ENCODE measurements around the gene MLH1. TPM values are rescaled to one million over a fixed set of nuclear protein-coding genes. Genes with fewer than 3 reads are reported as not detected.
"Not testable (repeated sequence)": the region's sequence is repeated elsewhere in the genome, so short reads cannot be mapped to it uniquely, and the experiment has no call there.

Gene MLH1
- total RNA-seq, 1 experiment from 2014 or later: 65.0 TPM

DNA sequence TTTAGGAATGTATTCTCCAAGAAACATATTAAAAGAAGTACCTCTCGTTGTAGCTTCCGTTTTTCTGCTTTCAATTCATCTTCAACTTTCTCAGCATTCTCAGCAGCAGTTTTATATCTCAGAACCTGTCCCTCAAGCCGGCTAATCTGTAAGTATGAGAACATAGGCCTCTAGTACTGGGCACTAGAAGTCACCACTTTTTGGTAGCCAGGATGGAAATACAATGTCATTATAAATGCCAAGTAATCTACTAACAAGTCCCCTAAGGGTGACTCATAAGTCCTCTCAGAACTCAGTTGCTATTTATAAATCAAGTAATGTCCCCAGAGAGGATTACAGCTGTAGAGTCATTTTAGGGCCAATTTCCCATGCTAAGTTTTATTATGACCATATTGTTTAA lies 61.1 kb downstream of the MLH1 start:
- H3K9me3 Mint-ChIP-seq (ENCODE audit: unreplicated experiment): no peaks in the 10 kb centered on the region
- H3K27me3 Mint-ChIP-seq (ENCODE audit: insufficient read depth, unreplicated experiment): no peaks in the 10 kb centered on the region
- ChIA-PET POLR2A (interaction anchor here (0.6 to 1.3 kb wide), 2 partner anchors 14 to 29 kb away, joined by 3 to 5 read pairs; no protein-coding TSS in a partner anchor), CTCF (interaction anchor here (0.8 kb wide), 1 partner anchor 167 kb away, joined by 3 read pairs; no protein-coding TSS in a partner anchor)
- intact Hi-C loops (cut with micrococcal nuclease): no loop called here
- TF ChIP-seq, protein P1, sequence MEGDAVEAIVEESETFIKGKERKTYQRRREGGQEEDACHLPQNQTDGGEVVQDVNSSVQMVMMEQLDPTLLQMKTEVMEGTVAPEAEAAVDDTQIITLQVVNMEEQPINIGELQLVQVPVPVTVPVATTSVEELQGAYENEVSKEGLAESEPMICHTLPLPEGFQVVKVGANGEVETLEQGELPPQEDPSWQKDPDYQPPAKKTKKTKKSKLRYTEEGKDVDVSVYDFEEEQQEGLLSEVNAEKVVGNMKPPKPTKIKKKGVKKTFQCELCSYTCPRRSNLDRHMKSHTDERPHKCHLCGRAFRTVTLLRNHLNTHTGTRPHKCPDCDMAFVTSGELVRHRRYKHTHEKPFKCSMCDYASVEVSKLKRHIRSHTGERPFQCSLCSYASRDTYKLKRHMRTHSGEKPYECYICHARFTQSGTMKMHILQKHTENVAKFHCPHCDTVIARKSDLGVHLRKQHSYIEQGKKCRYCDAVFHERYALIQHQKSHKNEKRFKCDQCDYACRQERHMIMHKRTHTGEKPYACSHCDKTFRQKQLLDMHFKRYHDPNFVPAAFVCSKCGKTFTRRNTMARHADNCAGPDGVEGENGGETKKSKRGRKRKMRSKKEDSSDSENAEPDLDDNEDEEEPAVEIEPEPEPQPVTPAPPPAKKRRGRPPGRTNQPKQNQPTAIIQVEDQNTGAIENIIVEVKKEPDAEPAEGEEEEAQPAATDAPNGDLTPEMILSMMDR (IDR thresholded peaks at IDR 0.05; ENCODE audit: unreplicated experiment): no peak
- peak; percentile 9 for DNase-seq (ENCODE audit: unreplicated experiment)
- H3K27ac Mint-ChIP-seq (ENCODE audit: low read depth, unreplicated experiment): peak overlapping the region; percentile 49
- BruUV-seq (replicated peaks): no TSS peak
- no peaks in the 10 kb centered on the region for H3K4me1 Mint-ChIP-seq (ENCODE audit: insufficient read depth, unreplicated experiment)
- peaks cover 86% of the 10 kb centered on the region for H3K36me3 Mint-ChIP-seq (ENCODE audit: insufficient read depth, unreplicated experiment)
- no peak overlapping the region for H3K4me3 Mint-ChIP-seq (ENCODE audit: unreplicated experiment)

DNA sequence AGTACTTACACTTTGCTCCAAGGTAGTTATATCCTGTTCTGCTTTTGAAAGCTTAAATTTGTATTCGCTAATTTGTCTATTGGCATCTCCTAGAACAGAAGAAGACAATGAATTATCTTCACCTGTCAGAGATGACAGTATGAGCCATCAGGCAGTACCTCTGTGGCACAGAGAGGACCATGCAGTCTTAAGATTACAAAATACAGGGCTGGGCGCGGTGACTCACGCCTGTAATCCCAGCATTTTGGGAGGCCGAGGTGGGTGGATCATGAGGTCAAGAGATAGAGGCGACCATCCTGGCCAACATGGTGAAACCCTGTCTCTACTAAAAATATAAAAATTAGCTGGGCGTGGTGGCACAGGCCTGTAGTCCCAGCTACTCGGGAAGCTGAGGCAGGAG lies 61.8 kb downstream of the MLH1 start:
- not testable (repeated sequence) for H3K4me3 Mint-ChIP-seq (ENCODE audit: unreplicated experiment); BruUV-seq (replicated peaks); H3K4me1 Mint-ChIP-seq (ENCODE audit: insufficient read depth, unreplicated experiment); H3K9me3 Mint-ChIP-seq (ENCODE audit: unreplicated experiment); H3K27me3 Mint-ChIP-seq (ENCODE audit: insufficient read depth, unreplicated experiment)
- intact Hi-C loops (cut with micrococcal nuclease): loop anchor here (5.0 kb wide), 1 partner anchor 157 kb away; no protein-coding TSS in a partner anchor
- CTCF ChIA-PET: interaction anchor here (0.8 kb wide), 1 partner anchor 166 kb away, joined by 3 read pairs; no protein-coding TSS in a partner anchor
- Mint-ChIP-seq H3K27ac (ENCODE audit: low read depth, unreplicated experiment) (peak overlapping the region; percentile 42), H3K36me3 (ENCODE audit: insufficient read depth, unreplicated experiment) (peaks cover 79% of the 10 kb centered on the region)
- POLR2A ChIA-PET: interaction anchor here (0.6 to 2.1 kb wide), 4 partner anchors 13 to 127 kb away, joined by 3 to 5 read pairs (median 4); no protein-coding TSS in a partner anchor
- peak; percentile 36 for DNase-seq (ENCODE audit: unreplicated experiment)

DNA sequence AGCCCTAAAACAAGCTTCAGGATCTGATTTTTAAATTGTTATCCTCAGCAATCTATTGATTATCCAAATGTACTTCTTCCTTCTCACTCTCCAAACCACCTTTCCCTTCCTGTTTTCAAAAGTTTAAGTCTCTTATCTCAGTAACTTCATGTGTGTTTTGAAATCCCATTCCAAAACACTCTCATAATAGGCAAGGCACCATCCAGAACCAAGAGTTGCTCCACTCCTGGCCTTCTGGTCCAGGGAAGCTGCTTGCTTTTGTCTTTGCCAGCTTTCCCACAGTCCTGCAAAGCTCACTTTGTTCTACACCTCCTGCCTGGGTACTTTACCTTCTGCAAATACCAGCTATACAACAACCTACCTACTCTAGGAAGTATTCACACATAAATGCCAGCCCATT lies 63.5 kb downstream of the MLH1 start:
- H3K36me3 Mint-ChIP-seq (ENCODE audit: insufficient read depth, unreplicated experiment): peaks cover 79% of the 10 kb centered on the region
- H3K4me3 Mint-ChIP-seq (ENCODE audit: unreplicated experiment): no peak overlapping the region
- no peaks in the 10 kb centered on the region for H3K27me3 Mint-ChIP-seq (ENCODE audit: insufficient read depth, unreplicated experiment)
- no peak for DNase-seq (ENCODE audit: unreplicated experiment)
- intact Hi-C loops (cut with micrococcal nuclease): loop anchor here (5.0 kb wide), 1 partner anchor 155 kb away; no protein-coding TSS in a partner anchor
- no peaks in the 10 kb centered on the region for H3K4me1 Mint-ChIP-seq (ENCODE audit: insufficient read depth, unreplicated experiment)
- ChIA-PET CTCF (interaction anchor here (0.6 to 1.0 kb wide), 2 partner anchors 37 to 153 kb away, joined by 3 read pairs; no protein-coding TSS in a partner anchor), POLR2A (interaction anchor here (0.7 to 2.1 kb wide), 3 partner anchors 12 to 963 kb away, joined by 4 to 5 read pairs (median 4); no protein-coding TSS in a partner anchor)
- peak overlapping the region; percentile 5 for H3K27ac Mint-ChIP-seq (ENCODE audit: low read depth, unreplicated experiment)
- BruUV-seq (replicated peaks): no TSS peak
- TF ChIP-seq, protein P1 (IDR thresholded peaks at IDR 0.05; ENCODE audit: unreplicated experiment): no peak
- no peaks in the 10 kb centered on the region for H3K9me3 Mint-ChIP-seq (ENCODE audit: unreplicated experiment)

DNA sequence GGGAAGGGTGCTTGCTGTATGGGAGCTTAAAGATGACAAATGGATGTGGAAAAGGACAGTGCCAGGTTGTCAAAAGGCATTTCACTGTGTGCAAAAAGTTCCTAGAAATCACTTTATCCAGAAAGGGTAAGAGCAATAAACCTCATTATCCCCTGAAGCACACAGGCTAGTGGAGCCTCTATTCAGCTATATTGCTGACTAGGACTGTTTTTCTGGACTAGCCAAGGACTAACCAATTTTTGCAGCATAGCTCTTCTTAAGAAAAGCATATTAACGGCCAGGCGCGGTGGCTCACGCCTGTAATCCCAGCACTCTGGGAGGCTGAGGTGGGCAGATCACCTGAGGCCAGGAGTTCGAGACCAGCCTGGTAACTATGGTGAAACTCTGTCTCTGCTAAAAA lies 64.8 kb downstream of the MLH1 start:
- no peaks in the 10 kb centered on the region for H3K4me1 Mint-ChIP-seq (ENCODE audit: insufficient read depth, unreplicated experiment)
- peaks cover 77% of the 10 kb centered on the region for H3K36me3 Mint-ChIP-seq (ENCODE audit: insufficient read depth, unreplicated experiment)
- ChIA-PET POLR2A (interaction anchor here (0.8 kb wide), 2 partner anchors 17 to 65 kb away, joined by 3 read pairs; partner anchors contain the start of genes EPM2AIP1 and MLH1), CTCF (no interaction called here)
- H3K4me3 Mint-ChIP-seq (ENCODE audit: unreplicated experiment): no peak overlapping the region
- BruUV-seq (replicated peaks): no TSS peak
- TF ChIP-seq, protein P1 (IDR thresholded peaks at IDR 0.05; ENCODE audit: unreplicated experiment): no peak
- no peak for DNase-seq (ENCODE audit: unreplicated experiment)
- intact Hi-C loops (cut with micrococcal nuclease): loop anchor here (5.0 kb wide), 1 partner anchor 154 kb away; no protein-coding TSS in a partner anchor
- H3K27ac Mint-ChIP-seq (ENCODE audit: low read depth, unreplicated experiment): no peak overlapping the region
- H3K27me3 Mint-ChIP-seq (ENCODE audit: insufficient read depth, unreplicated experiment): no peaks in the 10 kb centered on the region
- no peaks in the 10 kb centered on the region for H3K9me3 Mint-ChIP-seq (ENCODE audit: unreplicated experiment)
